H1 (cell line): ENCODE measurements around the gene BAZ2A. TPM values are rescaled to one million over a fixed set of nuclear protein-coding genes. Genes with fewer than 3 reads are reported as not detected.

ENCODE experiments used
- CREB1 ChIP-seq: IDR thresholded peaks from 2 replicates; pipeline ENCODE4 v1.6.1; 2012; ENCODE audit warnings: inconsistent platforms
- ZNF274 ChIP-seq: IDR thresholded peaks from 2 replicates; pipeline ENCODE4 v1.7.0; 2012; ENCODE audit warnings: low read length, borderline replicate concordance; ENCODE audit errors: extremely low read depth
- polyA plus RNA-seq, 7 experiments: library from polyadenylated mRNA; depleted of rRNA in 3 of 7; stranded (reverse) in 5 of 7; unstranded in 2 of 7; fragments of >200 nt in 5 of 7; fragments of 200-250 nt in 2 of 7; gene quantifications; 1 replicate in 5 of 7; 2 replicates in 1 of 7; 4 replicates in 1 of 7; pipeline versions ENCODE4 v1.2.1 to v1.2.3, GENCODE V29; 2011 to 2013; ENCODE audit warnings: missing spikeins in 2 of 7, mixed read lengths in 2 of 7
- total RNA-seq: library from RNA; stranded (reverse); fragmentation: NEBNext Ultra II Directional; extraction: Animal tissue kit (Norgen Biotek cat#: 25700); gene quantifications from 2 replicates; pipeline ENCODE4 v1.2.1, GENCODE V29; 2021

The BAZ2A gene
- total and polyA plus RNA-seq, 2 of the 8 experiments (the other 6 are each of a cell fraction or from before 2014, with no cell fraction given), result 52.0 to 110 TPM

- TF ChIP-seq CREB1, result no peak
- no peak for TF ChIP-seq ZNF274
Observed at GRCh38 chr12:56551070-56551469, 79.1 kb downstream of the BAZ2A start (continued).
